Right renal pelvis (tissue), 4 donors: ENCODE measurements around the gene CIRBP. TPM values are rescaled to one million over a fixed set of nuclear protein-coding genes. Genes with fewer than 3 reads are reported as not detected.
A peak's percentile ranks its signal among the peaks of the same experiment; 100 is the strongest.

Experiments used
- DNase-seq, 4 donors: peaks; one replicate each; pipeline ENCODE4 v3.0.0-alpha.2; 2013; ENCODE audit warnings: low read depth in 4 of 4, low spot score in 3 of 4, missing footprints in 1 of 4
- polyA plus RNA-seq, 4 donors: library from polyadenylated mRNA; unstranded; fragments of 120-200 nt; gene quantifications; one replicate each; pipeline ENCODE4 v1.2.1, GENCODE V29; 2013; ENCODE audit not compliant: insufficient read length in 4 of 4

Gene CIRBP
- polyA plus RNA-seq, 4 donors: 713 to 749 (median 717) TPM

- no peak for DNase-seq
Observed at GRCh38 chr19:1276628-1277022, 7.5 kb downstream of the CIRBP start.

- no peak for DNase-seq
Observed at GRCh38 chr19:1277061-1277460, 7.9 kb downstream of the CIRBP start.

- DNase-seq: no peak
Observed at GRCh38 chr19:1278074-1278473, 8.9 kb downstream of the CIRBP start.

GRCh38 chr19:1278713-1279660 lies 9.9 kb downstream of the CIRBP start:
- DNase-seq: no peak

- DNase-seq: peak in 2 of 4 donors; percentile 72 to 83
Observed at GRCh38 chr19:1279782-1280341, 10.7 kb downstream of the CIRBP start.

- no peak for DNase-seq
Observed at GRCh38 chr19:1280636-1281568, 11.8 kb downstream of the CIRBP start.

- DNase-seq: no peak
Observed at GRCh38 chr19:1281569-1282287, 12.6 kb downstream of the CIRBP start.

- DNase-seq: no peak
Observed at GRCh38 chr19:1282588-1283206, 13.6 kb downstream of the CIRBP start.

- DNase-seq: no peak
Observed at GRCh38 chr19:1283207-1283916, 14.2 kb downstream of the CIRBP start.

- no peak for DNase-seq
Observed at GRCh38 chr19:1283917-1284292, 14.8 kb downstream of the CIRBP start.

- no peak for DNase-seq
Observed at GRCh38 chr19:1284293-1284978, 15.3 kb downstream of the CIRBP start.

GRCh38 chr19:1284979-1285736 lies 16.0 kb downstream of the CIRBP start:
- DNase-seq: no peak

GRCh38 chr19:1285737-1286360 lies 16.7 kb downstream of the CIRBP start, which contains the start of gene EFNA2:
Gene EFNA2 (plus strand): TSS chr19:1285873. CDS start chr19:1286169, 296 bp downstream.
- no peak for DNase-seq

GRCh38 chr19:1286487-1287353 lies 17.6 kb downstream of the CIRBP start:
- DNase-seq: no peak

- no peak for DNase-seq
Observed at GRCh38 chr19:1287354-1288225, 18.5 kb downstream of the CIRBP start.
